AG04449 (cell line): ENCODE data around the gene ZEB2.
A peak's percentile ranks its signal among the peaks of the same experiment; 100 is the strongest.

Source experiments
- CTCF ChIA-PET: fragments of 350-600 bp; formaldehyde crosslinking; extraction: SDS; loops from one replicate; lab custom pipeline; 2021; ENCODE audit warnings: antibody characterized with exemption; lab: Yijun Ruan, JAX
- POLR2A ChIA-PET: fragments of 400-600, 350-600 bp; formaldehyde crosslinking; extraction: SDS; loops from one replicate; lab custom pipeline; 2020; ENCODE audit warnings: antibody characterized with exemption, inconsistent platforms; lab: Yijun Ruan, JAX
- DNase-seq: peaks from one replicate; pipeline ENCODE4 v3.0.0-alpha.2; 2010; ENCODE audit warnings: low read depth, low spot score
- H3K4me3 ChIP-seq: 2 replicates; pipeline ENCODE4 v1.5.1; 2011; ENCODE audit warnings: low read depth, mild to moderate bottlenecking, control low read depth, low read length
- TF ChIP-seq, protein P1 (sequence below): IDR thresholded peaks from one replicate; pipeline ENCODE4 v1.5.1; 2011; ENCODE audit warnings: mild to moderate bottlenecking, moderate library complexity, low read length, control low read depth, inconsistent platforms; ENCODE audit not compliant: insufficient read depth; ENCODE audit errors: missing control alignments

Gene ZEB2

DNA sequence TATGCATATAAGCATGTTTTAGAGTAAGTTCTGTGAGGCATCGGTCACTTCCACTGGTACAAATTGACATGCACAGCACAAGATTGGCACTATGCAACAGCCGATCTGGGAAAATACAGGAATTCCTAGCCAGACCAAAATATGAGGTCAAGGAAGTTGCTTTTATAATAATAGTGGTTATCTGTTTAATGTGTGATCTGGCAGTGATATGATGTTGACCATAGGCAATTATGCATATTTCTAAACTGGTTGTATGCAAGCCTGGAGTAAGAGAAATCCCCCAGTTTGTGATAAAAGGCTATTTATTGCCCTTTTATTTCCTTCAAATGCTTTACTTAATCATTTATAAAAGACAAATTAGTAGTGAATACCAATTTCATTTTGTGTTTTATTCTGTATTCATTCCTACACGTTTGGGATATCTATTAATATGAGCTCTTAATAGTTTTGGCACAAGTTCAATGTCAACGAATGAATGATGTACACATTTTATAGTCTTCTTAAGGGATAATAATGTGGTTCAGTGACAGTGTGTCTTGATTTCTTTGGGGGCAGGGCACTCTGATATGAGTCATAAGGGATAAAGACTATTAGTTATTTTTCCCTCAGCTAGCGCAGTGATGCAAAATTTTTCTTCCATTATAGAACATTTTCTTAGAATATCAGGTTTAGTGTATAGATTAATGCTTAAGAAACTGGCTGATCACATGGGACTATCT is 34.7 kb upstream of the ZEB2 start:
- H3K4me3 ChIP-seq = no peak overlapping the region
- TF ChIP-seq, protein P1, sequence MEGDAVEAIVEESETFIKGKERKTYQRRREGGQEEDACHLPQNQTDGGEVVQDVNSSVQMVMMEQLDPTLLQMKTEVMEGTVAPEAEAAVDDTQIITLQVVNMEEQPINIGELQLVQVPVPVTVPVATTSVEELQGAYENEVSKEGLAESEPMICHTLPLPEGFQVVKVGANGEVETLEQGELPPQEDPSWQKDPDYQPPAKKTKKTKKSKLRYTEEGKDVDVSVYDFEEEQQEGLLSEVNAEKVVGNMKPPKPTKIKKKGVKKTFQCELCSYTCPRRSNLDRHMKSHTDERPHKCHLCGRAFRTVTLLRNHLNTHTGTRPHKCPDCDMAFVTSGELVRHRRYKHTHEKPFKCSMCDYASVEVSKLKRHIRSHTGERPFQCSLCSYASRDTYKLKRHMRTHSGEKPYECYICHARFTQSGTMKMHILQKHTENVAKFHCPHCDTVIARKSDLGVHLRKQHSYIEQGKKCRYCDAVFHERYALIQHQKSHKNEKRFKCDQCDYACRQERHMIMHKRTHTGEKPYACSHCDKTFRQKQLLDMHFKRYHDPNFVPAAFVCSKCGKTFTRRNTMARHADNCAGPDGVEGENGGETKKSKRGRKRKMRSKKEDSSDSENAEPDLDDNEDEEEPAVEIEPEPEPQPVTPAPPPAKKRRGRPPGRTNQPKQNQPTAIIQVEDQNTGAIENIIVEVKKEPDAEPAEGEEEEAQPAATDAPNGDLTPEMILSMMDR = no peak
- DNase-seq = no peak
- CTCF ChIA-PET = interaction anchor here (0.9 kb wide), 1 partner anchor 26 kb away, joined by 3 read pairs; no protein-coding TSS in a partner anchor
- POLR2A ChIA-PET = no interaction called here

DNA sequence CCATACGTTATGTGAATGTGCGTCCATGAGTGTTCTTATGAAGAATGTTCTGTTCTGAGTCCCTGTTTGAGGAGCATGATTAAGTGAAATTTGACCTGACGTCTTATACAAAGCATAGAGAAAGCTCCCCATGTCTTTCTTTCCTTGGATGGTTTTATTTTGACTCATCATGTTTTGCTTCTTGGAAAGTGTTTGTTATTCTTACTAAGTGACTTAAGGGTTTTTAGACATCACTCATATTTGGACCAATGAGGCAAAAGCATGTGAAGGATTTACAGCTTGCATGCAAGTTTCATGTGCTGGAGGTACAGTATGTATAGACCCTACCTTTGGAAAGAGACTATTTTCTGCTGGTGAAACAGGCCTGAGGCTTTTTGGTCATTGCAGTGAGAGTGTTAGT is 33.5 kb upstream of the ZEB2 start:
- peak; percentile 91 for DNase-seq
- POLR2A ChIA-PET = interaction anchor here (0.6 kb wide), 1 partner anchor 29 kb away, joined by 4 read pairs; no protein-coding TSS in a partner anchor
- TF ChIP-seq, protein P1 = no peak
- H3K4me3 ChIP-seq = no peak overlapping the region
- CTCF ChIA-PET = interaction anchor here (0.9 kb wide), 1 partner anchor 9 kb away, joined by 4 read pairs; no protein-coding TSS in a partner anchor

GRCh38 chr2:144552821-144553220 is 32.9 kb upstream of the ZEB2 start:
- DNase-seq = no peak
- TF ChIP-seq, protein P1 = no peak
- ChIA-PET CTCF (no interaction called here), POLR2A (interaction anchor here (0.6 kb wide), 1 partner anchor 28 kb away, joined by 4 read pairs; no protein-coding TSS in a partner anchor)
- H3K4me3 ChIP-seq = no peak overlapping the region

GRCh38 chr2:144550911-144551310 is 31.0 kb upstream of the ZEB2 start:
- DNase-seq = no peak
- ChIA-PET POLR2A (no interaction called here), CTCF (no interaction called here)
- H3K4me3 ChIP-seq = no peak overlapping the region
- TF ChIP-seq, protein P1 = no peak

GRCh38 chr2:144550084-144550483 is 30.2 kb upstream of the ZEB2 start:
- POLR2A ChIA-PET = no interaction called here
- DNase-seq = no peak
- CTCF ChIA-PET = no interaction called here
- H3K4me3 ChIP-seq = no peak overlapping the region
- TF ChIP-seq, protein P1 = no peak

DNA sequence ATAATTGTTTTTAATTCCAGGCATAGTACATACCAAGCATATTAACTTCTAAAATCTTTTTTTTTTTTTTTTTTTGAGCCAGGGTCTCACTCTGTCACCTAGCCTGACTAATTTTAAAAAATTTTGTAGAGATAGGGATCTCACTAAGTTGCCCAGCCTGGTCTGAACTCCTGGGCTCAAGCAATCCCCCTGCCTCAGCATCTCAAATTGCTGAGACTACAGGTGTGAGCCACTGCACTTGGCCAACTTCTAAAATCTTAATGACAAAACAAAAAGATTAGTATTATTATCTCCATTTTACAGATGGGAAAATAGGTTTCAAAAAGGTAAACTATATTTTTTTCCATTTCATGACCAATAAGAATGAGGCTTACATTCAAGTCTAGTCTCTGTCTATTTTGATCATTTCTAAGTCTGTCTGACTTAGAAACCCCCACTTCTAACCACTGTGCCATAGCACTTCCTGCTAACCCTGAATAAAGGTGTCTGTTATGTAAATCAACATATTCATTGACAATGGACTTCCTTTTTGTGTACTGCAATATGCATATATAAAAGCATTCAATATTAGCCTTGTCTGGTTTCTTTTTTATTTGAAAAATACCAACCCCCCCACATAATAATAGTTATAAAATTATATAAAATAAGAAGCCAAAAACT is 28.7 kb upstream of the ZEB2 start:
- CTCF ChIA-PET = no interaction called here
- no peak overlapping the region for H3K4me3 ChIP-seq
- TF ChIP-seq, protein P1 = no peak
- POLR2A ChIA-PET = no interaction called here
- DNase-seq = no peak
